B cell (primary cell): ENCODE measurements around the gene DNAH6. TPM values are rescaled to one million over a fixed set of nuclear protein-coding genes. Genes with fewer than 3 reads are reported as not detected.

Experiments
- ATAC-seq: fragments of 200-7000 bp; cut with Tn5 transposase; one replicate; pipeline ENCODE4 v1.10.0; 2021; ENCODE audit warnings: low read depth, mild to moderate bottlenecking, moderate number of reproducible peaks, moderate library complexity
- CTCF ChIA-PET: fragments of 350-600 bp; sonication (Branson Sonifier 250); formaldehyde crosslinking; loops from one replicate; lab custom pipeline; 2021; ENCODE audit warnings: antibody characterized with exemption, inconsistent platforms; lab: Charles Lee
- POLR2A ChIA-PET: fragments of 350-600 bp; sonication (Branson Sonifier 250); formaldehyde crosslinking; loops from one replicate; lab custom pipeline; 2021; ENCODE audit warnings: antibody characterized with exemption; lab: Charles Lee
- DNase-seq: peaks from one replicate; pipeline ENCODE4 v3.0.0; 2013
- H2AFZ ChIP-seq: 2 replicates; pipeline ENCODE4 v1.6.1; 2012; ENCODE audit warnings: mild to moderate bottlenecking, low read depth, low read length; ENCODE audit not compliant: insufficient read depth, poor library complexity, severe bottlenecking
- H3K27ac ChIP-seq, 2 donors: 1 replicate in 1 of 2; 2 replicates in 1 of 2; pipeline ENCODE4 v1.5.1; 2012 to 2013; ENCODE audit warnings: low read length in 2 of 2, mild to moderate bottlenecking in 2 of 2, moderate library complexity in 1 of 2
- H3K27me3 ChIP-seq, 4 experiments: fragments of 200-600 bp in 1 of 4; sonication (generic) in 1 of 4; replicated peaks in 1 of 4; 1 replicate in 2 of 4; 2 replicates in 2 of 4; pipeline versions ENCODE4 v1.6.1 to v1.7.0; 2013 to 2016; ENCODE audit warnings: low read length in 3 of 4, mild to moderate bottlenecking in 2 of 4, mixed read lengths in 1 of 4, moderate library complexity in 1 of 4; ENCODE audit not compliant: insufficient read depth in 4 of 4, control insufficient read depth in 3 of 4; ENCODE audit errors: control extremely low read depth in 1 of 4
- H3K36me3 ChIP-seq, 2 experiments: replicated peaks in 1 of 2; 1 replicate in 1 of 2; 2 replicates in 1 of 2; pipeline versions ENCODE4 v1.6.1 to v1.7.1; 2013; ENCODE audit warnings: low read length in 1 of 2; ENCODE audit not compliant: insufficient read depth in 2 of 2, control insufficient read depth in 1 of 2; ENCODE audit errors: control extremely low read depth in 1 of 2, extremely low read depth in 1 of 2
- H3K4me1 ChIP-seq, 2 donors: fragments of 200-600 bp in 1 of 2; sonication (generic) in 1 of 2; 1 replicate in 1 of 2; 2 replicates in 1 of 2; pipeline versions ENCODE4 v1.5.1 to v1.6.1; 2013 to 2017; ENCODE audit warnings: low read length in 2 of 2; ENCODE audit not compliant: control insufficient read depth in 2 of 2, insufficient read depth in 2 of 2
- H3K4me2 ChIP-seq: replicated peaks from 2 replicates; pipeline ENCODE3; 2012; ENCODE audit warnings: mild to moderate bottlenecking, low read depth, low read length; ENCODE audit not compliant: poor library complexity, severe bottlenecking
- H3K4me3 ChIP-seq, 5 experiments: fragments of 200-600 bp in 1 of 5; sonication (generic) in 1 of 5; 1 replicate in 3 of 5; 2 replicates in 2 of 5; pipeline versions ENCODE4 v1.5.1 to v1.7.0; 2011 to 2016; ENCODE audit warnings: low read length in 4 of 5, mild to moderate bottlenecking in 4 of 5, low read depth in 2 of 5, control low read depth in 1 of 5, moderate library complexity in 1 of 5; ENCODE audit not compliant: insufficient read depth in 1 of 5; ENCODE audit errors: control extremely low read depth in 1 of 5, extremely low read depth in 1 of 5
- H3K79me2 ChIP-seq: fragments of 200-600 bp; sonication (generic); one replicate; pipeline ENCODE4 v1.6.0; 2016; ENCODE audit warnings: low read length; ENCODE audit not compliant: control insufficient read depth, insufficient read depth
- H3K9ac ChIP-seq: fragments of 200-600 bp; sonication (generic); 2 replicates; pipeline ENCODE4 v1.6.1; 2017; ENCODE audit warnings: mild to moderate bottlenecking, low read length, moderate library complexity
- H3K9me3 ChIP-seq, 3 donors: one replicate each; pipeline versions ENCODE4 v1.6.1 to v1.7.1; 2013; ENCODE audit warnings: low read length in 2 of 3; ENCODE audit not compliant: control insufficient read depth in 2 of 3, insufficient read depth in 1 of 3; ENCODE audit errors: control extremely low read depth in 1 of 3
- H4K20me1 ChIP-seq: 2 replicates; pipeline ENCODE4 v1.6.0; 2012; ENCODE audit warnings: mild to moderate bottlenecking, low read length; ENCODE audit not compliant: insufficient read depth, control insufficient read depth, poor library complexity, severe bottlenecking
- H3K27ac Mint-ChIP-seq: one replicate; pipeline ENCODE4 v1.8.0; 2021; ENCODE audit warnings: mixed read lengths
- H3K27me3 Mint-ChIP-seq: one replicate; pipeline ENCODE4 v1.8.0; 2021; ENCODE audit warnings: mixed read lengths
- H3K4me1 Mint-ChIP-seq: one replicate; pipeline ENCODE4 v1.8.0; 2021; ENCODE audit warnings: mixed read lengths
- H3K4me3 Mint-ChIP-seq: one replicate; pipeline ENCODE4 v1.8.0; 2021; ENCODE audit warnings: mixed read lengths
- H3K9me3 Mint-ChIP-seq: one replicate; pipeline ENCODE4 v1.8.0; 2022; ENCODE audit warnings: mixed read lengths; ENCODE audit not compliant: insufficient read depth
- EZH2 ChIP-seq: IDR thresholded peaks from 2 replicates; pipeline ENCODE4 v1.6.1; 2012; ENCODE audit warnings: borderline replicate concordance, low read depth, mild to moderate bottlenecking, moderate library complexity, low read length; ENCODE audit not compliant: insufficient read depth, poor library complexity, severe bottlenecking
- WGBS: methylation state at CpG from one replicate; pipeline ENCODE4 v1.1.5; 2013; ENCODE audit warnings: missing lambda C conversion rate; ENCODE audit not compliant: insufficient coverage; 5-methylcytosine and 5-hydroxymethylcytosine counted together
- intact Hi-C: fragments of 100-400 bp; cut with micrococcal nuclease; formaldehyde crosslinking; loops from one replicate; pipeline ENCODE4 v1.10.0; 2022
- polyA plus RNA-seq: library from polyadenylated mRNA; depleted of rRNA; stranded (reverse); fragments of >200 nt; gene quantifications from 2 replicates; pipeline ENCODE4 v1.2.3, GENCODE V29; 2012
- total RNA-seq, 2 donors: library from RNA; stranded (reverse); fragments of 120-200 nt in 1 of 2; gene quantifications; 1 replicate in 1 of 2; 2 replicates in 1 of 2; pipeline versions ENCODE4 v1.2.3 to v1.2.4, GENCODE V29; 2013 to 2022
- TF ChIP-seq, protein P1 (sequence below): fragments of 200-600 bp; IDR thresholded peaks from one replicate; pipeline ENCODE4 v1.8.0; 2022; ENCODE audit warnings: antibody characterized with exemption, mild to moderate bottlenecking

DNAH6 gene
- total and polyA plus RNA-seq, 2 donors (not counting 1 experiment from before 2014, with no cell fraction given): 0.01 to 1.9 TPM

DNA sequence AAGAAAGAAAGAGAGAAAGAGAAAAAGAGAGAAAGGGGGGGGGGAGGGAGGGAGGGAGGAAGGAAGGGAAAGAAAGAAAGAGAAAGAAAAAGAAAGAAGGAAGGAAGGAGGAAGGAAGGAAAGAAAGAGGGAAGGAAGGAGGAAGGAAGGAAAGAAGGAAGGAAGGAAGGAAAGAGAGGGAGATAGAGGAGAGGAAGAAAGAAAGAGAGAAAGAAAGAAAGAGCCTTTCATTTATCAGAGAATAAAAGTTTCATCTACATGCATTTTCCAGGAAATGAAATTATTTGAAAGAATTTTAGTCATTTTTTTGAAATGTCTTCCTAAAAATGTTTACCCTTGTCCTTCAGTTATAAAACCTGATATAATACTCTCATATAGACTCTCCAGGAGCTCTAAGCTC is 192.1 kb downstream of the DNAH6 start:
- Histone ChIP-seq H3K9ac (no peak overlapping the region), H3K9me3 (no peaks in the 10 kb centered on the region), H2AFZ (no peak overlapping the region), H3K79me2 (no peaks in the 10 kb centered on the region), H3K4me3 (no peak overlapping the region), H3K36me3 (no peaks in the 10 kb centered on the region), H3K27me3 (no peaks in the 10 kb centered on the region), H3K4me1 (no peaks in the 10 kb centered on the region), H3K4me2 (no peak overlapping the region), H4K20me1 (no peaks in the 10 kb centered on the region), H3K27ac (no peak overlapping the region)
- intact Hi-C loops: no loop called here
- H3K4me1 Mint-ChIP-seq: no peaks in the 10 kb centered on the region
- no peaks in the 10 kb centered on the region for H3K27me3 Mint-ChIP-seq
- H3K9me3 Mint-ChIP-seq: no peaks in the 10 kb centered on the region
- ChIA-PET CTCF (no interaction called here), POLR2A (no interaction called here)
- H3K4me3 Mint-ChIP-seq: no peak overlapping the region
- no peak overlapping the region for H3K27ac Mint-ChIP-seq
- ATAC-seq: no peak
- TF ChIP-seq, protein P1, sequence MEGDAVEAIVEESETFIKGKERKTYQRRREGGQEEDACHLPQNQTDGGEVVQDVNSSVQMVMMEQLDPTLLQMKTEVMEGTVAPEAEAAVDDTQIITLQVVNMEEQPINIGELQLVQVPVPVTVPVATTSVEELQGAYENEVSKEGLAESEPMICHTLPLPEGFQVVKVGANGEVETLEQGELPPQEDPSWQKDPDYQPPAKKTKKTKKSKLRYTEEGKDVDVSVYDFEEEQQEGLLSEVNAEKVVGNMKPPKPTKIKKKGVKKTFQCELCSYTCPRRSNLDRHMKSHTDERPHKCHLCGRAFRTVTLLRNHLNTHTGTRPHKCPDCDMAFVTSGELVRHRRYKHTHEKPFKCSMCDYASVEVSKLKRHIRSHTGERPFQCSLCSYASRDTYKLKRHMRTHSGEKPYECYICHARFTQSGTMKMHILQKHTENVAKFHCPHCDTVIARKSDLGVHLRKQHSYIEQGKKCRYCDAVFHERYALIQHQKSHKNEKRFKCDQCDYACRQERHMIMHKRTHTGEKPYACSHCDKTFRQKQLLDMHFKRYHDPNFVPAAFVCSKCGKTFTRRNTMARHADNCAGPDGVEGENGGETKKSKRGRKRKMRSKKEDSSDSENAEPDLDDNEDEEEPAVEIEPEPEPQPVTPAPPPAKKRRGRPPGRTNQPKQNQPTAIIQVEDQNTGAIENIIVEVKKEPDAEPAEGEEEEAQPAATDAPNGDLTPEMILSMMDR: no peak
- TF ChIP-seq EZH2: no peak
- DNase-seq: no peak

DNA sequence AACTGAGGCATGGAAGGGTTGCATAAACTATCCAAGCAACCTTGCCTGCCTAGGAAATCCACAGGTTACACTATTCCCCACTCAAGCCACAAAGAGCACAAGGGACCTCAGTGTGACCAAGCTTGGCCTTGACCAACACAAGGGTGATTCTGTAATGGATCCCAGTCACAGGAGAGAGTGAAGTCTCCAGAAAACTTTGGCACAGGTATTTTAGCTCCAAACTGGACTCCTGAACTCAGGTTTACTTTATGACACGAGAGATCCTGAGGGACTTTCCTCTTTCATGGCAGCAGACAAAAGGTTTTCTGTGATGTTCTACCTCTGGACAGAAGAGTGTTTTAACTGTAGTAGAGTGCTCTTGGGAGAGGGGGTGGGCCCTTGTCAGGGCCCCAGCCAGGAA is 195.4 kb downstream of the DNAH6 start:
- TF ChIP-seq, protein P1: no peak
- TF ChIP-seq EZH2: no peak
- Histone ChIP-seq H3K36me3 (no peaks in the 10 kb centered on the region), H3K4me1 (no peaks in the 10 kb centered on the region), H3K4me3 (no peak overlapping the region), H4K20me1 (no peaks in the 10 kb centered on the region), H3K27me3 (no peaks in the 10 kb centered on the region), H3K79me2 (no peaks in the 10 kb centered on the region), H3K4me2 (no peak overlapping the region), H3K9ac (no peak overlapping the region), H3K9me3 (no peaks in the 10 kb centered on the region), H3K27ac (no peak overlapping the region), H2AFZ (no peak overlapping the region)
- Mint-ChIP-seq H3K9me3 (no peaks in the 10 kb centered on the region), H3K4me1 (no peaks in the 10 kb centered on the region), H3K27me3 (no peaks in the 10 kb centered on the region), H3K4me3 (no peak overlapping the region), H3K27ac (no peak overlapping the region)
- ChIA-PET POLR2A (no interaction called here), CTCF (interaction anchor here (0.8 kb wide), 1 partner anchor 214 kb away, joined by 3 read pairs; no protein-coding TSS in a partner anchor)
- 40% methylated on average over 1 of the region's 1 CpG for WGBS
- DNase-seq: no peak
- no peak for ATAC-seq
- intact Hi-C loops: no loop called here
